ENCODE measurements around the gene MYF6. TPM values are rescaled to one million over a fixed set of nuclear protein-coding genes. Genes with fewer than 3 reads are reported as not detected.

Gene MYF6
- total and polyA plus RNA-seq, 2 of the 8 experiments (the other 6 are each of a cell fraction or from before 2014, with no cell fraction given) = 0.39 TPM; not detected in 1

GRCh38 chr12:80700327-80700726, 7.1 kb upstream of the MYF6 start (continued):
- TF ChIP-seq CHD7 (IDR thresholded peaks at IDR 0.05; ENCODE audit: insufficient replicate concordance, low read length) (no peak), KDM4A (IDR thresholded peaks at IDR 0.05; ENCODE audit: low read depth, low read length, severe bottlenecking) (no peak), MAFK (IDR thresholded peaks at IDR 0.05; ENCODE audit: low read depth, low read length) (no peak), KDM5A (IDR thresholded peaks at IDR 0.05; ENCODE audit: low read length) (no peak), YY1 (IDR thresholded peaks at IDR 0.05; ENCODE audit: low read depth, low read length) (no peak), CHD1 (IDR thresholded peaks at IDR 0.05; ENCODE audit: low read depth, low read length) (no peak), SUZ12 (IDR thresholded peaks at IDR 0.05; ENCODE audit: low read length) (no peak), FOSL1 (IDR thresholded peaks at IDR 0.05; ENCODE audit: insufficient read depth, low read depth, low read length) (no peak), JUN (IDR thresholded peaks at IDR 0.05; ENCODE audit: low read depth, low read length) (no peak), SP2 (IDR thresholded peaks at IDR 0.05; ENCODE audit: low read length) (no peak)

Measured in H1 (cell line).